Stomach smooth muscle (tissue), 2 donors: ENCODE results near the gene MAML2.

Source experiments
- H3K27ac ChIP-seq: one replicate; pipeline ENCODE4 v1.7.0; 2013; ENCODE audit warnings: mild to moderate bottlenecking, low read length, inconsistent platforms
- H3K27me3 ChIP-seq, 2 donors: one replicate each; pipeline ENCODE4 v1.7.0; 2013; ENCODE audit warnings: low read length in 2 of 2; ENCODE audit not compliant: insufficient read depth in 2 of 2, control insufficient read depth in 1 of 2
- H3K36me3 ChIP-seq, 2 donors: one replicate each; pipeline ENCODE4 v1.7.0; 2013; ENCODE audit warnings: low read length in 2 of 2; ENCODE audit not compliant: control insufficient read depth in 2 of 2, insufficient read depth in 2 of 2
- H3K4me1 ChIP-seq: one replicate; pipeline ENCODE4 v1.7.0; 2013; ENCODE audit warnings: low read length; ENCODE audit not compliant: control insufficient read depth, insufficient read depth
- H3K4me3 ChIP-seq, 2 donors: one replicate each; pipeline ENCODE4 v1.7.0; 2013; ENCODE audit warnings: low read length in 2 of 2
- H3K9ac ChIP-seq, 2 donors: one replicate each; pipeline ENCODE4 v1.7.0; 2013; ENCODE audit warnings: low read length in 2 of 2, mild to moderate bottlenecking in 1 of 2
- H3K9me3 ChIP-seq, 2 donors: one replicate each; pipeline ENCODE4 v1.7.0; 2013; ENCODE audit warnings: low read length in 2 of 2; ENCODE audit not compliant: control insufficient read depth in 2 of 2
- donor health status: healthy.
- donor health status: Pancreatic carcinoma.

Gene MAML2

GRCh38 chr11:95991101-95991500 is 351.9 kb downstream of the MAML2 start:
- Histone ChIP-seq H3K4me1 (no peaks in the 10 kb centered on the region), H3K27ac (no peak overlapping the region)

GRCh38 chr11:95989780-95990179 is 353.2 kb downstream of the MAML2 start:
- H3K36me3 ChIP-seq: peaks cover 0 to 2% of the 10 kb centered on the region in 2 donors
- no peak overlapping the region for H3K9ac ChIP-seq
- no peaks in the 10 kb centered on the region for H3K27me3 ChIP-seq
- H3K4me1 ChIP-seq: no peaks in the 10 kb centered on the region
- no peak overlapping the region for H3K4me3 ChIP-seq
- no peak overlapping the region for H3K27ac ChIP-seq
- no peaks in the 10 kb centered on the region for H3K9me3 ChIP-seq

More at GRCh38 chr11:95991101-95991500, 351.9 kb downstream of the MAML2 start:
- H3K4me3 ChIP-seq: no peak overlapping the region
- H3K9me3 ChIP-seq: no peaks in the 10 kb centered on the region
- no peaks in the 10 kb centered on the region for H3K27me3 ChIP-seq
- H3K9ac ChIP-seq: no peak overlapping the region
- peaks cover 0 to 2% of the 10 kb centered on the region in 2 donors for H3K36me3 ChIP-seq

DNA sequence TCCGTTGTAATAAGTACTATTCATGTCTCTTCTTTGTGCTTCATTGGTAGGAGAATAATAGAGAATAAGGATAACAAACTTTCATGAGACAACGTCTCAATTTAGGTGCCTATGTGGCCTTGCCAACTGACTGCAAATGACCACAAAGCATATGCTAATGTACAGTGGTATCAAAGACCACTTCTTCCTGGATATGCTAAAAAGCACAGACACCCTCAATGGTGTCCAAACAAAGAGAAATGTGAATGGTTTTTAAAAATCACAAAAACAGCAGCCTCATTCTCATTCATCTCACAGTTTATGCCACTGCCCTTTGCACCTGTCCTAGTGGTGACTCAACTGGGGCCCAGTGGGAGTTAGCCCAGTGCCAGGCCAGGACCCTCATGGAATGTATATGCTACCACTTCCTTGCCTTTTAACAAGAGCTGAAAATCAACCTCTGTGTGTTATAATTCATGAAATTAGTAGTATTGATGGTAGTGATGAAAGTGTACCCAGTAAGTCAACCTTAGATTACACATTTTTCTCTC is 353.9 kb downstream of the MAML2 start:
- H3K4me3 ChIP-seq: no peak overlapping the region
- H3K27ac ChIP-seq: no peak overlapping the region
- no peaks in the 10 kb centered on the region for H3K27me3 ChIP-seq
- H3K4me1 ChIP-seq: no peaks in the 10 kb centered on the region
- no peak overlapping the region for H3K9ac ChIP-seq
- peaks cover 2 to 4% of the 10 kb centered on the region in 2 donors for H3K36me3 ChIP-seq
- no peaks in the 10 kb centered on the region for H3K9me3 ChIP-seq

- no peak overlapping the region for H3K27ac ChIP-seq
Observed at GRCh38 chr11:95985174-95985808, 357.7 kb downstream of the MAML2 start.

DNA sequence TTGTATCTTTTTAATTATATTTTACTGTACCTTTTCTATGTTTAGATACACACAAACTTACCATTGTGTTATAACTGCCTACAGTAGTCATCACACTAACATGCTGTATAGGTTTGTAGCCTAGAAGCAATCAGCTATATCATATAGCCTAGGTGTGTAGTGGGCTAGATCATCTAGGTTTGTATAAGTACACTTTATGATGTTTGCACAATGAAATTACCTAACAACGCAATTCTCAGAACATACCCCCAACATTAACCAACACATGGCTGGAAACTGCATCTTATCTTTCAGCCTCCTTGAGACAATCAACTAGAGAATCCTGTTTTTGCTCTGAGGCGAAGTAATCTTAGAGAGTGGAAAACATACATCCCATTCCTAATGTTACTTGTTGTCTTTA is 358.9 kb downstream of the MAML2 start:
- Histone ChIP-seq H3K4me1 (no peaks in the 10 kb centered on the region), H3K27me3 (no peaks in the 10 kb centered on the region), H3K4me3 (no peak overlapping the region), H3K9ac (no peak overlapping the region), H3K9me3 (no peaks in the 10 kb centered on the region), H3K36me3 (peaks cover 8 to 13% of the 10 kb centered on the region in 2 donors), H3K27ac (no peak overlapping the region)

More at GRCh38 chr11:95985174-95985808, 357.7 kb downstream of the MAML2 start:
- Histone ChIP-seq H3K4me1 (no peaks in the 10 kb centered on the region), H3K27me3 (no peaks in the 10 kb centered on the region), H3K9me3 (no peaks in the 10 kb centered on the region), H3K9ac (no peak overlapping the region), H3K4me3 (no peak overlapping the region), H3K36me3 (peaks cover 2 to 8% of the 10 kb centered on the region in 2 donors)

- no peaks in the 10 kb centered on the region for H3K27me3 ChIP-seq
- no peaks in the 10 kb centered on the region for H3K9me3 ChIP-seq
- H3K9ac ChIP-seq: no peak overlapping the region
- peaks cover 6 to 11% of the 10 kb centered on the region in 2 donors for H3K36me3 ChIP-seq
- no peak overlapping the region for H3K27ac ChIP-seq
- H3K4me3 ChIP-seq: no peak overlapping the region
- H3K4me1 ChIP-seq: no peaks in the 10 kb centered on the region
Observed at GRCh38 chr11:95977534-95978174, 365.3 kb downstream of the MAML2 start.

DNA sequence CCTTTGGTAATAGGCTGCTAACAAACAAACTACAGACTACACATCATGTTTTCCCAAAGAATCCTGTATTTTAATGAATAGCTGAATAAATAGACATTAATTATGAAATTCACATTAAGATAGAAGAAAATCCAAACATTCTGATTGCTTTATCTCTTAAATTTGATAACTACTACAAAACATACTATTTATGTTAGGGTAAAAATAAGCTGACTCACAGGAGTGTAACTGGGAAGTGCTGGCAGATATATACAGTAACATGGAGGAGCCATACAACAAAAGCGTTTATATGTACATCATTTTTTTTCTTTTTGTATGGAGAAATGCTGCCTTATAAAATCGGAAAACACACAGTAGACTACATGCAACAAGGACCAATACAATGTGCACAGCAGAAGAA is 366.4 kb downstream of the MAML2 start:
- Histone ChIP-seq H3K4me1 (no peaks in the 10 kb centered on the region), H3K4me3 (no peak overlapping the region), H3K36me3 (peaks cover 6 to 11% of the 10 kb centered on the region in 2 donors), H3K27me3 (no peaks in the 10 kb centered on the region), H3K9ac (no peak overlapping the region), H3K27ac (no peak overlapping the region), H3K9me3 (no peaks in the 10 kb centered on the region)

GRCh38 chr11:95975343-95975742 is 367.7 kb downstream of the MAML2 start:
- Histone ChIP-seq H3K27me3 (no peaks in the 10 kb centered on the region), H3K9ac (no peak overlapping the region), H3K36me3 (peaks cover 6% of the 10 kb centered on the region in 2 donors), H3K9me3 (no peaks in the 10 kb centered on the region), H3K4me1 (no peaks in the 10 kb centered on the region), H3K27ac (no peak overlapping the region), H3K4me3 (no peak overlapping the region)

DNA sequence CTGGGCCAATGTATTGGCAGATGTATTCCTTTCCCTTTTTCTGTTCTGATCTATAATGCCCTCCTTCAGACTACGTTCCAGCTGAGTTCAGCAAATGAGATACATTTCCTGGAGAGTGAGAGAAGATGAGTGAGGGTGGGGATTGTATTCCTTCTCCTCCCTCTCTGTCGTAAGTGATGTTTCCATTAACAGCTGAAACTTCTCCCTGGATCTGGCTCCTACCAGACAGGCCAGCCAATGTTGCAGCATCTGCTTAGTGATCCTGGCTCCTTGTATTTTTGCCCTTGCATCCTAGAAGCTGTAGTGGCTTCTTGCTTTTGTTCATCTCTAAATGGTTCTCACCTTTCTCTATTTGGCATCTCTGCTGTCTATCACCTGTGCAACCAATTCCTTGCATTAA is 370.9 kb downstream of the MAML2 start:
- Histone ChIP-seq H3K4me3 (no peak overlapping the region), H3K36me3 (no peaks in the 10 kb centered on the region), H3K27ac (no peak overlapping the region), H3K9me3 (no peaks in the 10 kb centered on the region), H3K9ac (no peak overlapping the region), H3K27me3 (no peaks in the 10 kb centered on the region), H3K4me1 (no peaks in the 10 kb centered on the region)

- no peaks in the 10 kb centered on the region for H3K9me3 ChIP-seq
- no peak overlapping the region for H3K4me3 ChIP-seq
- H3K9ac ChIP-seq: no peak overlapping the region
- no peaks in the 10 kb centered on the region for H3K4me1 ChIP-seq
- H3K27me3 ChIP-seq: no peaks in the 10 kb centered on the region
- no peak overlapping the region for H3K27ac ChIP-seq
- H3K36me3 ChIP-seq: no peaks in the 10 kb centered on the region
Observed at GRCh38 chr11:95968585-95968984, 374.4 kb downstream of the MAML2 start.

GRCh38 chr11:95964281-95964680 is 378.7 kb downstream of the MAML2 start:
- H3K27me3 ChIP-seq: no peaks in the 10 kb centered on the region
- no peaks in the 10 kb centered on the region for H3K9me3 ChIP-seq
- H3K9ac ChIP-seq: no peak overlapping the region
- H3K36me3 ChIP-seq: no peaks in the 10 kb centered on the region
- H3K27ac ChIP-seq: no peak overlapping the region
- no peak overlapping the region for H3K4me3 ChIP-seq
- no peaks in the 10 kb centered on the region for H3K4me1 ChIP-seq
